K562 (cell line): ENCODE data around the gene NME7. TPM values are rescaled to one million over a fixed set of nuclear protein-coding genes. Genes with fewer than 3 reads are reported as not detected.

ENCODE experiments used
- ATAC-seq: fragments of 200-7000 bp; cut with Tn5 transposase; 3 replicates; pipeline ENCODE4 v1.9.1; 2020; ENCODE audit warnings: moderate library complexity
- BruUV-seq: library from RNA; stranded (reverse); fragments of 400-500 nt; replicated peaks from 2 replicates; lab custom pipeline; 2021; lab: Mats Ljungman, UMichigan
- CTCF ChIA-PET: fragments of 300-600 bp; formaldehyde crosslinking; extraction: SDS; loops from one replicate; lab custom pipeline; 2021; ENCODE audit warnings: low intra/inter-chr PET ratio; lab: Yijun Ruan, JAX
- POLR2A ChIA-PET: fragments of 300-600, 350-650 bp; sonication (Branson Sonifier 250); formaldehyde crosslinking; extraction: SDS; loops from one replicate; lab custom pipeline; 2021; ENCODE audit warnings: antibody characterized with exemption, inconsistent platforms; lab: Yijun Ruan, JAX
- DNase-seq, 4 experiments: peaks; one replicate each; pipeline versions ENCODE4 v3.0.0 to v3.0.0-alpha.2; 2011 to 2018; ENCODE audit warnings: low spot score in 3 of 4, mixed read lengths in 3 of 4; ENCODE audit errors: extremely low read depth in 1 of 4
- FAIRE-seq: peaks from 2 replicates; lab custom pipeline; 2011; peaks lifted over from hg19 to GRCh38; lab: Jason Lieb, UNC
- H2AFZ ChIP-seq: 2 replicates; pipeline ENCODE4 v1.6.0; 2011; ENCODE audit warnings: low read depth, low read length, control low read depth, inconsistent platforms
- H3K27ac ChIP-seq: fragments of 200-600 bp; 3 replicates; pipeline ENCODE4 v1.8.0; 2011; ENCODE audit warnings: low read depth, mild to moderate bottlenecking, control low read depth, inconsistent platforms, low read length, moderate library complexity, mixed read lengths; ENCODE audit errors: extremely low read depth
- H3K27me3 ChIP-seq, 2 experiments: fragments of 300-600 bp in 1 of 2; 2 replicates in 1 of 2; 3 replicates in 1 of 2; pipeline versions ENCODE4 v1.6.0 to v1.8.0; 2011; ENCODE audit warnings: inconsistent platforms in 2 of 2, low read length in 2 of 2, mild to moderate bottlenecking in 1 of 2, mixed read lengths in 1 of 2, moderate library complexity in 1 of 2; ENCODE audit not compliant: control insufficient read depth in 2 of 2, insufficient read depth in 2 of 2
- H3K36me3 ChIP-seq: fragments of 300-600 bp; 3 replicates; pipeline ENCODE4 v1.8.0; 2011; ENCODE audit warnings: mild to moderate bottlenecking, low read length, inconsistent platforms; ENCODE audit not compliant: control insufficient read depth, insufficient read depth
- H3K4me1 ChIP-seq, 2 experiments: fragments of 200-600 bp in 1 of 2; replicated peaks in 1 of 2; 2 replicates in 1 of 2; 3 replicates in 1 of 2; pipeline versions ENCODE4 v1.5.1 to v1.8.0; 2011; ENCODE audit warnings: inconsistent platforms in 2 of 2, low read length in 2 of 2, mild to moderate bottlenecking in 1 of 2, mixed read lengths in 1 of 2, moderate library complexity in 1 of 2; ENCODE audit not compliant: control insufficient read depth in 2 of 2, insufficient read depth in 2 of 2
- H3K4me2 ChIP-seq: 2 replicates; pipeline ENCODE4 v1.6.1; 2011; ENCODE audit warnings: low read length, control low read depth, inconsistent platforms, mixed read lengths; ENCODE audit not compliant: insufficient read depth
- H3K4me3 ChIP-seq: fragments of 200-600 bp; sonication (generic), shearing (Covaris generic); 2 replicates; pipeline ENCODE4 v1.5.1; 2016; ENCODE audit warnings: control low read depth, inconsistent platforms
- H3K79me2 ChIP-seq: fragments of 200-600 bp; 3 replicates; pipeline ENCODE4 v1.8.0; 2011; ENCODE audit warnings: low read length, inconsistent platforms; ENCODE audit not compliant: control insufficient read depth, insufficient read depth
- H3K9ac ChIP-seq, 2 experiments: 2 replicates each; pipeline versions ENCODE4 v1.6.0 to v1.6.1; 2011; ENCODE audit warnings: low read depth in 2 of 2, low read length in 2 of 2, control low read depth in 1 of 2, inconsistent platforms in 1 of 2, mild to moderate bottlenecking in 1 of 2, mixed read lengths in 1 of 2; ENCODE audit not compliant: insufficient read depth in 1 of 2
- H3K9me1 ChIP-seq: one replicate; pipeline ENCODE4 v1.6.0; 2011; ENCODE audit warnings: inconsistent platforms, mild to moderate bottlenecking, low read length, moderate library complexity; ENCODE audit not compliant: control insufficient read depth, insufficient read depth
- H3K9me3 ChIP-seq: replicated peaks from 2 replicates; pipeline ENCODE4 v1.5.1; 2011; ENCODE audit warnings: low read depth, low read length, inconsistent platforms; ENCODE audit not compliant: control insufficient read depth, insufficient read depth
- H4K20me1 ChIP-seq: replicated peaks from 2 replicates; pipeline ENCODE4 v1.6.1; 2011; ENCODE audit warnings: low read length, inconsistent platforms, mixed read lengths; ENCODE audit not compliant: control insufficient read depth, insufficient read depth
- NFIC ChIP-seq: fragments of 450-650 bp; IDR thresholded peaks from 2 replicates; pipeline ENCODE4 v1.6.1; 2017; ENCODE audit warnings: mild to moderate bottlenecking, inconsistent platforms
- YY1 ChIP-seq, 3 experiments: IDR thresholded peaks; 2 replicates each; pipeline ENCODE4 v1.6.1; 2011; ENCODE audit warnings: low read length in 2 of 3, mild to moderate bottlenecking in 2 of 3, moderate library complexity in 2 of 3, borderline replicate concordance in 1 of 3, control low read depth in 1 of 3, low read depth in 1 of 3; ENCODE audit not compliant: insufficient read depth in 3 of 3, insufficient replicate concordance in 2 of 3, control insufficient read depth in 1 of 3, insufficient read length in 1 of 3; ENCODE audit errors: extremely low read depth in 1 of 3
- ZKSCAN3 ChIP-seq: fragments of 250-450 bp; sonication (Bioruptor Pico); IDR thresholded peaks from 2 replicates; pipeline ENCODE4 v1.4.0; 2020
- ZNF12 ChIP-seq: sonication (generic); formaldehyde crosslinking; IDR thresholded peaks from 2 replicates; pipeline ENCODE4 v1.4.0; 2020; ENCODE audit warnings: mild to moderate bottlenecking, missing genetic modification reagents
- ZNF23 ChIP-seq: fragments of 250-450 bp; sonication (Bioruptor Pico); IDR thresholded peaks from 2 replicates; pipeline ENCODE4 v1.4.0; 2020; ENCODE audit warnings: mild to moderate bottlenecking
- ZNF785 ChIP-seq: fragments of 250-450 bp; sonication (Bioruptor Pico); IDR thresholded peaks from 2 replicates; pipeline ENCODE4 v1.4.0; 2020; ENCODE audit warnings: mild to moderate bottlenecking
- WGBS: fragments of 100-300 bp; shearing (Covaris generic); methylation state at CpG from one replicate; pipeline ENCODE4 v1.1.6; 2016; ENCODE audit warnings: low coverage, mixed read lengths; ENCODE audit not compliant: insufficient coverage; ENCODE audit errors: missing lambda C conversion rate; 5-methylcytosine and 5-hydroxymethylcytosine counted together
- in situ Hi-C: fragments of 300-500 bp; cut with MboI; formaldehyde crosslinking; loops from 4 replicates; pipeline ENCODE4 v1.15.0; 2018; ENCODE audit warnings: inconsistent platforms, mixed read lengths
- intact Hi-C: fragments of 100-400 bp; cut with micrococcal nuclease; formaldehyde crosslinking; loops from 2 replicates; pipeline ENCODE4 v1.14.2; 2022
- polyA plus RNA-seq, 8 experiments: library from polyadenylated mRNA; depleted of rRNA in 4 of 8; stranded (reverse) in 5 of 8; unstranded in 3 of 8; fragments of >200 nt; fragmentation: Nextera tagmentation in 2 of 8; fragmentation: Illumina TruSeq in 1 of 8; extraction: Ambion mirVana in 2 of 8; extraction: Trizol in 1 of 8; gene quantifications; 2 replicates each; pipeline versions ENCODE4 v1.2.1 to v1.2.3, GENCODE V29; 2011 to 2014; ENCODE audit warnings: inconsistent platforms in 1 of 8, missing spikeins in 1 of 8
- total RNA-seq, 7 experiments: library from RNA; depleted of rRNA in 6 of 7; stranded (reverse); fragments of >200 nt in 6 of 7; fragmentation: Illumina TruSeq in 2 of 7; extraction: Trizol in 2 of 7; gene quantifications; 2 replicates each; pipeline versions ENCODE4 v1.2.1 to v1.2.3, GENCODE V29; 2011 to 2021; ENCODE audit warnings: low replicate concordance in 1 of 7
- TF ChIP-seq, protein P1 (sequence below): fragments of 250-450 bp; sonication (Bioruptor Pico); IDR thresholded peaks from 2 replicates; pipeline ENCODE4 v1.5.0; 2021; ENCODE audit warnings: mild to moderate bottlenecking, borderline replicate concordance
- TF ChIP-seq, protein P2 (sequence below): fragments of 250-450 bp; sonication (Bioruptor Pico); IDR thresholded peaks from 2 replicates; pipeline ENCODE4 v1.8.0; 2022; ENCODE audit warnings: moderate library complexity, mild to moderate bottlenecking, inconsistent platforms
- TF ChIP-seq, protein P3 (sequence below), 2 experiments: fragments of 450-650 bp; conservative IDR thresholded peaks; 2 replicates each; pipeline ENCODE4 v1.6.1; 2017; ENCODE audit warnings: mild to moderate bottlenecking in 2 of 2, moderate library complexity in 2 of 2

The NME7 gene
- total and polyA plus RNA-seq, 9 of the 15 experiments (the other 6 are each of a cell fraction or from before 2014, with no cell fraction given): 7.9 to 43.2 (median 23.9) TPM

DNA sequence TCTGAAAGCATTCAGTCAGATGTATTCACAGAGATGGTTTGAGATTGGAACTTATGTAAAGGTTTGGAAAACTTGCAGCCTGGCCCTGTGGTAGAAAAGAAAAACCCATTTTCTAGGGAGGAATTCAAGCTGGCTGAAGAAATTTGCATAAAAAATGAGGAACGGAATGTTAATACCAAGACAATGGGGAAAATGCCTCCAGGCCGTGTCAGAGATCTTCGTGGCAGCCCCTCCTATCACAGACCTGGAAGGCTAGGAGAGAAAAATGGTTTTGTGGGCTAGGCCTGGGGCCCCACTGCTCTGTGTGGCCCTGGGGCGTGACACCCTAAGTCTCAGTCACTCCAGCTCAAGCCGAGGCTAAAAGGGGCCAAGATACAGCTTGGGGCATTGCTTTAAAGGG is 26.7 kb downstream of the NME7 start:
- no peaks in the 10 kb centered on the region for H3K79me2 ChIP-seq
- no TSS peak for BruUV-seq
- ChIA-PET POLR2A (no interaction called here), CTCF (no interaction called here)
- TF ChIP-seq, protein P1, sequence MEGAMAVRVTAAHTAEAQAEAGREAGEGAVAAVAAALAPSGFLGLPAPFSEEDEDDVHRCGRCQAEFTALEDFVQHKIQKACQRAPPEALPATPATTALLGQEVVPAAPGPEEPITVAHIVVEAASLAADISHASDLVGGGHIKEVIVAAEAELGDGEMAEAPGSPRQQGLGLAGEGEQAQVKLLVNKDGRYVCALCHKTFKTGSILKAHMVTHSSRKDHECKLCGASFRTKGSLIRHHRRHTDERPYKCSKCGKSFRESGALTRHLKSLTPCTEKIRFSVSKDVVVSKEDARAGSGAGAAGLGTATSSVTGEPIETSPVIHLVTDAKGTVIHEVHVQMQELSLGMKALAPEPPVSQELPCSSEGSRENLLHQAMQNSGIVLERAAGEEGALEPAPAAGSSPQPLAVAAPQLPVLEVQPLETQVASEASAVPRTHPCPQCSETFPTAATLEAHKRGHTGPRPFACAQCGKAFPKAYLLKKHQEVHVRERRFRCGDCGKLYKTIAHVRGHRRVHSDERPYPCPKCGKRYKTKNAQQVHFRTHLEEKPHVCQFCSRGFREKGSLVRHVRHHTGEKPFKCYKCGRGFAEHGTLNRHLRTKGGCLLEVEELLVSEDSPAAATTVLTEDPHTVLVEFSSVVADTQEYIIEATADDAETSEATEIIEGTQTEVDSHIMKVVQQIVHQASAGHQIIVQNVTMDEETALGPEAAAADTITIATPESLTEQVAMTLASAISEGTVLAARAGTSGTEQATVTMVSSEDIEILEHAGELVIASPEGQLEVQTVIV: no peak
- TF ChIP-seq ZKSCAN3 (CRISPR knock-in tag): no peak
- TF ChIP-seq ZNF785 (CRISPR knock-in tag): no peak
- no peak for TF ChIP-seq NFIC
- TF ChIP-seq ZNF12 (CRISPR knock-in tag): no peak
- TF ChIP-seq, protein P2, sequence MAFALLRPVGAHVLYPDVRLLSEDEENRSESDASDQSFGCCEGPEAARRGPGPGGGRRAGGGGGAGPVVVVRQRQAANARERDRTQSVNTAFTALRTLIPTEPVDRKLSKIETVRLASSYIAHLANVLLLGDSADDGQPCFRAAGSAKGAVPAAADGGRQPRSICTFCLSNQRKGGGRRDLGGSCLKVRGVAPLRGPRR (CRISPR knock-in tag): no peak
- TF ChIP-seq, protein P3, sequence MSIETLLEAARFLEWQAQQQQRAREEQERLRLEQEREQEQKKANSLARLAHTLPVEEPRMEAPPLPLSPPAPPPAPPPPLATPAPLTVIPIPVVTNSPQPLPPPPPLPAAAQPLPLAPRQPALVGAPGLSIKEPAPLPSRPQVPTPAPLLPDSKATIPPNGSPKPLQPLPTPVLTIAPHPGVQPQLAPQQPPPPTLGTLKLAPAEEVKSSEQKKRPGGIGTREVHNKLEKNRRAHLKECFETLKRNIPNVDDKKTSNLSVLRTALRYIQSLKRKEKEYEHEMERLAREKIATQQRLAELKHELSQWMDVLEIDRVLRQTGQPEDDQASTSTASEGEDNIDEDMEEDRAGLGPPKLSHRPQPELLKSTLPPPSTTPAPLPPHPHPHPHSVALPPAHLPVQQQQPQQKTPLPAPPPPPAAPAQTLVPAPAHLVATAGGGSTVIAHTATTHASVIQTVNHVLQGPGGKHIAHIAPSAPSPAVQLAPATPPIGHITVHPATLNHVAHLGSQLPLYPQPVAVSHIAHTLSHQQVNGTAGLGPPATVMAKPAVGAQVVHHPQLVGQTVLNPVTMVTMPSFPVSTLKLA (conservative IDR thresholded peaks at IDR 0.05): no peak
- no peak for TF ChIP-seq YY1 (IDR thresholded peaks at IDR 0.05; ENCODE audit: borderline replicate concordance in 1 of 3, control insufficient read depth in 1 of 3, extremely low read depth in 1 of 3, insufficient read depth in 3 of 3, insufficient read length in 1 of 3, insufficient replicate concordance in 2 of 3, low read depth in 1 of 3, low read length in 2 of 3)
- no peak for TF ChIP-seq ZNF23 (CRISPR knock-in tag)
- no peak for ATAC-seq
- 82% methylated on average over 5 of the region's 5 CpGs for WGBS
- H3K4me3 ChIP-seq: no peak overlapping the region
- intact Hi-C loops: loop anchor here (10.0 kb wide), 2 partner anchors 526 to 706 kb away; no protein-coding TSS in a partner anchor
- H3K9ac ChIP-seq: no peak overlapping the region
- no peaks in the 10 kb centered on the region for H4K20me1 ChIP-seq
- no peak for FAIRE-seq
- H2AFZ ChIP-seq: no peak overlapping the region
- H3K4me1 ChIP-seq: peaks cover 3 to 16% of the 10 kb centered on the region in 2 experiments; a peak in 3 of 5 replicates
- H3K27me3 ChIP-seq: no peaks in the 10 kb centered on the region
- H3K9me3 ChIP-seq: no peaks in the 10 kb centered on the region
- in situ Hi-C loops: no loop called here
- H3K9me1 ChIP-seq: no peaks in the 10 kb centered on the region
- H3K27ac ChIP-seq: no peak overlapping the region
- no peaks in the 10 kb centered on the region for H3K36me3 ChIP-seq
- H3K4me2 ChIP-seq: no peak overlapping the region
- DNase-seq: no peak
